Measurements from ENCODE around the gene NCS1. TPM values are rescaled to one million over a fixed set of nuclear protein-coding genes. Genes with fewer than 3 reads are reported as not detected.

The NCS1 gene
- total RNA-seq, 1 donor from 2014 or later, result 126 TPM

DNA sequence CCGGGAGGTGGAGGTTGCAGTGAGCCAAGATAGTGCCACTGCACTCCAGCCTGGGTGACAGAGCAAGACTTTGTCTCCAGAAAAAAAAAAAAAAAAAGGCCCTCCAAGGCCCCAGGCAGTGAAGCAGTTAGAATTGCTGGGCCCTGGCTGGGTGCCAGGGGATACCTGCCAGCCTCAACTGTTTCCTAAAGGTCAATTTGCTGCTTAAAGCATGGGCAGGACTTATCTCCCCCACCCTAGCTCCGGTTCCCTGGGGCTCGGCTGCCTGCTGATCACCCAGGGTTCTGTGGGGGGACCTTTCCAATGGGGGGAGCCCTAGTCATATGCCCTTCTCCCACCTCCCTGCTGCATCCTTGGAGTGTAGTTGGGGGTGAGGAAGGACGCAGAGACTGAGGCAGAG is 25.7 kb downstream of the NCS1 start:
- peaks cover 93% of the 10 kb centered on the region for H4K20me1 ChIP-seq (ENCODE audit: insufficient read depth, low read length)
- peaks cover 88% of the 10 kb centered on the region for H3K79me2 ChIP-seq (ENCODE audit: insufficient read depth, low read length)
- H2AFZ ChIP-seq (ENCODE audit: low read depth, low read length), result no peak overlapping the region
- TF ChIP-seq, protein P1, sequence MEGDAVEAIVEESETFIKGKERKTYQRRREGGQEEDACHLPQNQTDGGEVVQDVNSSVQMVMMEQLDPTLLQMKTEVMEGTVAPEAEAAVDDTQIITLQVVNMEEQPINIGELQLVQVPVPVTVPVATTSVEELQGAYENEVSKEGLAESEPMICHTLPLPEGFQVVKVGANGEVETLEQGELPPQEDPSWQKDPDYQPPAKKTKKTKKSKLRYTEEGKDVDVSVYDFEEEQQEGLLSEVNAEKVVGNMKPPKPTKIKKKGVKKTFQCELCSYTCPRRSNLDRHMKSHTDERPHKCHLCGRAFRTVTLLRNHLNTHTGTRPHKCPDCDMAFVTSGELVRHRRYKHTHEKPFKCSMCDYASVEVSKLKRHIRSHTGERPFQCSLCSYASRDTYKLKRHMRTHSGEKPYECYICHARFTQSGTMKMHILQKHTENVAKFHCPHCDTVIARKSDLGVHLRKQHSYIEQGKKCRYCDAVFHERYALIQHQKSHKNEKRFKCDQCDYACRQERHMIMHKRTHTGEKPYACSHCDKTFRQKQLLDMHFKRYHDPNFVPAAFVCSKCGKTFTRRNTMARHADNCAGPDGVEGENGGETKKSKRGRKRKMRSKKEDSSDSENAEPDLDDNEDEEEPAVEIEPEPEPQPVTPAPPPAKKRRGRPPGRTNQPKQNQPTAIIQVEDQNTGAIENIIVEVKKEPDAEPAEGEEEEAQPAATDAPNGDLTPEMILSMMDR (IDR thresholded peaks at IDR 0.05; ENCODE audit: insufficient read depth, low read depth, low read length), result no peak
- no peak for TF ChIP-seq EZH2 (IDR thresholded peaks at IDR 0.05; ENCODE audit: insufficient read depth, low read length)
- H3K9ac ChIP-seq (ENCODE audit: low read length), result no peak overlapping the region
- no peak overlapping the region for H3K27ac ChIP-seq (ENCODE audit: low read depth, low read length)
- H3K4me2 ChIP-seq (ENCODE audit: low read length), result no peak overlapping the region
- no peaks in the 10 kb centered on the region for H3K9me3 ChIP-seq (ENCODE audit: insufficient read depth, low read depth, low read length)
- H3K4me1 Mint-ChIP-seq (ENCODE audit: low read depth, unreplicated experiment), result peaks cover 31% of the 10 kb centered on the region
- H3K36me3 Mint-ChIP-seq (ENCODE audit: low read depth, unreplicated experiment), result peaks cover 8% of the 10 kb centered on the region
- peaks cover 51% of the 10 kb centered on the region for H3K4me1 ChIP-seq (ENCODE audit: insufficient read depth, low read length)
- H3K4me3 ChIP-seq (ENCODE audit: insufficient read depth, low read depth, low read length), result no peak overlapping the region
- no peaks in the 10 kb centered on the region for H3K36me3 ChIP-seq (ENCODE audit: insufficient read depth, low read length)
- H3K4me3 Mint-ChIP-seq (ENCODE audit: unreplicated experiment), result no peak overlapping the region
- H3K27me3 Mint-ChIP-seq (ENCODE audit: low read depth, unreplicated experiment), result no peaks in the 10 kb centered on the region
- no peaks in the 10 kb centered on the region for H3K9me3 Mint-ChIP-seq (ENCODE audit: unreplicated experiment)
- H3K27me3 ChIP-seq (ENCODE audit: insufficient read depth, low read length), result no peaks in the 10 kb centered on the region
- DNase-seq (ENCODE audit: low read depth) (no peak), FAIRE-seq (no peak)
- H3K27ac Mint-ChIP-seq (ENCODE audit: unreplicated experiment), result no peak overlapping the region

DNA sequence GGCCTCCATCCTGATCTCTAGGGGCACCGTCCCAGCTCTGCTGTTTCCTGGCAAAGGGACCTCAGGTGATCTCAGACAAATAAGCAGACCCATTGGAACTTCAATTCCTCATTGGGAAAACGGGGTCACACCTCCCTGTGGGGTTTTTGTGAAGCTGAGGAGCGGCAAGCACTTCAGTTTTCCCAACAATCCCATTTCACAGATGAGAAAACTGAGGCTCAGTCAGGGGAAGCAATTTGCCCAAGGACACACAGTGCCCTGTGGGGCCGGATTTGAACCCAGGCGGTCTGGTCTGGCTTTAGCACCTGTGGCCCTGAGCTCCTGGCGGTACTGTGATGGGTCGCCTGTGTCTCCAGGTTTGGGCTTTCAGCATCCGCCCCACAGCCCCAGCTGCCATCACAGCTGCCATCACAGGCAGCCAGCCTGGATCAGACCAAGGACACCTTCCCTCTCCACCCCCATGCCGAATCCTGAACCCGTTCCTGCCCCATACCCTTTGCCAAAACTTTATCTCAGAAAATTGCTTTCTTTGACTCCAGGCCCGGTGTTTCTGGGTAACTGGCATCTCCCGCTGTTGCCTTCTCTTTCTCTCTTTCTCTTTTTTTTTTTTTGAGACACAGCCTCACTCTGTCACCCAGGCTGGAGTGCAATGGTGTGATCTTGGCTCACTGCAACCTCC is 26.4 kb downstream of the NCS1 start:
- H3K79me2 ChIP-seq (ENCODE audit: insufficient read depth, low read length), result peaks cover 85% of the 10 kb centered on the region
- Mint-ChIP-seq H3K36me3 (ENCODE audit: low read depth, unreplicated experiment) (peaks cover 8% of the 10 kb centered on the region), H3K27me3 (ENCODE audit: low read depth, unreplicated experiment) (no peaks in the 10 kb centered on the region), H3K27ac (ENCODE audit: unreplicated experiment) (no peak overlapping the region), H3K9me3 (ENCODE audit: unreplicated experiment) (no peaks in the 10 kb centered on the region), H3K4me3 (ENCODE audit: unreplicated experiment) (no peak overlapping the region), H3K4me1 (ENCODE audit: low read depth, unreplicated experiment) (peaks cover 24% of the 10 kb centered on the region)
- H3K27me3 ChIP-seq (ENCODE audit: insufficient read depth, low read length), result no peaks in the 10 kb centered on the region
- DNase-seq (ENCODE audit: low read depth) (no peak), FAIRE-seq (no peak)
- no peak overlapping the region for H3K27ac ChIP-seq (ENCODE audit: low read depth, low read length)
- H3K9ac ChIP-seq (ENCODE audit: low read length), result no peak overlapping the region
- peaks cover 44% of the 10 kb centered on the region for H3K4me1 ChIP-seq (ENCODE audit: insufficient read depth, low read length)
- no peak overlapping the region for H2AFZ ChIP-seq (ENCODE audit: low read depth, low read length)
- no peak for TF ChIP-seq EZH2 (IDR thresholded peaks at IDR 0.05; ENCODE audit: insufficient read depth, low read length)
- TF ChIP-seq, protein P1 (IDR thresholded peaks at IDR 0.05; ENCODE audit: insufficient read depth, low read depth, low read length), result no peak
- H3K36me3 ChIP-seq (ENCODE audit: insufficient read depth, low read length), result no peaks in the 10 kb centered on the region
- peak overlapping the region; percentile 23 for H3K4me2 ChIP-seq (ENCODE audit: low read length)
- H4K20me1 ChIP-seq (ENCODE audit: insufficient read depth, low read length), result peaks cover 86% of the 10 kb centered on the region
- no peaks in the 10 kb centered on the region for H3K9me3 ChIP-seq (ENCODE audit: insufficient read depth, low read depth, low read length)
- H3K4me3 ChIP-seq (ENCODE audit: insufficient read depth, low read depth, low read length), result no peak overlapping the region

DNA sequence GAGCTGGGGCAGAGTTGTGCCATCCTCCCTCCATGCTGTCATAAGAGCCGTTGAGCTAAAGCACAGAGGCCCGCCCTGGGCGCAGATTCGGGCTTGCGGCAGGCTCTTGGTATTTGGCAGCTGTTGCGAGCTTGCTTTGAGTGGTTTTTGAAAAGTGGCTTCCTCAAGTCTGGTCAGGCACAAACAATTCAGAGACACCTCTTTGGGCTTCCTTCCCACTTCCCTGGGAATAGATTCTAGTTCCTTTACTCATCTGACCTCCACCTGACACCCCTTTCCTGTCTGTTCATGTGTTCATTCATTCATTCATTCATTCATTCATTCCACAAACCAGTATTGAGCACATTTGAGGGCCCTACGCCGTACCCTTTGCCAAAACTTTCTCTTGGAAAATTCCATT is 27.4 kb downstream of the NCS1 start:
- Mint-ChIP-seq H3K9me3 (ENCODE audit: unreplicated experiment) (no peaks in the 10 kb centered on the region), H3K4me3 (ENCODE audit: unreplicated experiment) (no peak overlapping the region), H3K36me3 (ENCODE audit: low read depth, unreplicated experiment) (peaks cover 10% of the 10 kb centered on the region), H3K4me1 (ENCODE audit: low read depth, unreplicated experiment) (peaks cover 19% of the 10 kb centered on the region), H3K27ac (ENCODE audit: unreplicated experiment) (no peak overlapping the region), H3K27me3 (ENCODE audit: low read depth, unreplicated experiment) (no peaks in the 10 kb centered on the region)
- Histone ChIP-seq H3K4me2 (ENCODE audit: low read length) (peak overlapping the region; percentile 69), H3K27ac (ENCODE audit: low read depth, low read length) (peak overlapping the region; percentile 31), H3K4me1 (ENCODE audit: insufficient read depth, low read length) (peaks cover 38% of the 10 kb centered on the region), H2AFZ (ENCODE audit: low read depth, low read length) (no peak overlapping the region), H3K27me3 (ENCODE audit: insufficient read depth, low read length) (no peaks in the 10 kb centered on the region), H3K4me3 (ENCODE audit: insufficient read depth, low read depth, low read length) (no peak overlapping the region), H3K9me3 (ENCODE audit: insufficient read depth, low read depth, low read length) (no peaks in the 10 kb centered on the region), H4K20me1 (ENCODE audit: insufficient read depth, low read length) (peaks cover 81% of the 10 kb centered on the region), H3K9ac (ENCODE audit: low read length) (no peak overlapping the region), H3K79me2 (ENCODE audit: insufficient read depth, low read length) (peaks cover 76% of the 10 kb centered on the region), H3K36me3 (ENCODE audit: insufficient read depth, low read length) (no peaks in the 10 kb centered on the region)
- TF ChIP-seq EZH2 (IDR thresholded peaks at IDR 0.05; ENCODE audit: insufficient read depth, low read length), result no peak
- TF ChIP-seq, protein P1 (IDR thresholded peaks at IDR 0.05; ENCODE audit: insufficient read depth, low read depth, low read length), result no peak
- peak; percentile 95 for DNase-seq (ENCODE audit: low read depth)
- no peak for FAIRE-seq

Data from astrocyte (in vitro differentiated cells and primary cell).